Natural killer cell treated with Interleukin-12 subunit alpha and Interleukin-12 subunit beta and Interleukin-15 and Interleukin-18, amount 100 ng/mL, for 72 hours (primary cell): ENCODE data around the gene DCLK2. TPM values are rescaled to one million over a fixed set of nuclear protein-coding genes. Genes with fewer than 3 reads are reported as not detected.

Experiments
- ATAC-seq, 2 donors: fragments of 150-1000 bp; cut with Tn5 transposase in 1 of 2; sonication (Bioruptor Pico), chemical (Tn5 transposase) in 1 of 2; 2 replicates each; pipeline ENCODE4 v1.10.0; 2021
- DNase-seq: peaks from one replicate; pipeline ENCODE4 v3.0.0; 2022; ENCODE audit warnings: low spot score
- H3K27ac Mint-ChIP-seq, 2 donors: 1 replicate in 1 of 2; 2 replicates in 1 of 2; pipeline ENCODE4 v1.8.0; 2022; ENCODE audit warnings: mixed read lengths in 2 of 2, mild to moderate bottlenecking in 1 of 2, moderate library complexity in 1 of 2
- H3K27me3 Mint-ChIP-seq, 2 donors: 1 replicate in 1 of 2; 2 replicates in 1 of 2; pipeline ENCODE4 v1.8.0; 2022; ENCODE audit warnings: mixed read lengths in 2 of 2
- H3K36me3 Mint-ChIP-seq: one replicate; pipeline ENCODE4 v1.8.0; 2022; ENCODE audit warnings: mixed read lengths
- H3K4me1 Mint-ChIP-seq, 2 donors: 1 replicate in 1 of 2; 2 replicates in 1 of 2; pipeline ENCODE4 v1.8.0; 2022; ENCODE audit warnings: low read depth in 2 of 2, mixed read lengths in 2 of 2, mild to moderate bottlenecking in 1 of 2
- H3K4me3 Mint-ChIP-seq: one replicate; pipeline ENCODE4 v1.8.0; 2022; ENCODE audit warnings: mixed read lengths
- H3K9me3 Mint-ChIP-seq: 2 replicates; pipeline ENCODE4 v1.8.0; 2022; ENCODE audit warnings: mixed read lengths
- total RNA-seq, 2 donors: library from RNA; stranded (reverse); gene quantifications; one replicate each; pipeline ENCODE4 v1.2.3, GENCODE V29; 2022

Gene DCLK2
- total RNA-seq = under 1 TPM in 1 of 2 donors, not detected in 1; 0.08 TPM

DNA sequence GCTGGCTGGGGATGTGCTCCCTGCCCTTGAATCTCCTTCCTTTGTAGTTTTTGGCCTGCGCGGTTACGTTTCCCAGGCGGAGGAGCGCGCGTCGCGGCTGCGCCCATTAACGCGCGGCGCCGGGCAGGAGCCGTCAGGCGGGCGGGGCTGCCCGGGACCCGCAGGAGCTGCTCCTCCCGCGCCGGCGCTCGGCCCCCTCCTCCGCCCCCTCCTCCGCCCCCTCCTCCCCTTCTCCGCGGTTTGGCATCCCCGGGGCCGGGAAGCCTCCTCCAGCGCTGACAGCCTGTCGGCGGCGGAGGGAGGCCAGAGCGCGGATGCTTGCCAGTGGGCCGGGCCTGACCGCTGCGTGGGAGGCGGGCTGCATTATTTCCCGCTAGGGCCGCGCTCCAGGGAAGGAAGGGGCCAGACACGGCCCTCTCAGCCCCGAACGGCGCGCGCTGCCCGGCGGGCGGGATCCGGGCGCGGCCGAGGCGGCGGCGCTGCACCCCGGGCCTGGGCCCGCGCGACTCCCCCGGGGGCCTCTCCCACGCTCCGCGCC, at the start of gene DCLK2:
DCLK2 (plus strand) TSS at position 405 of the 538 bp plus-strand sequence. CDS start 583 bp downstream, outside the sequence.
- DNase-seq = peak; percentile 61
- peaks cover 28 to 48% of the 10 kb centered on the region in 2 donors for H3K27me3 Mint-ChIP-seq

DNA sequence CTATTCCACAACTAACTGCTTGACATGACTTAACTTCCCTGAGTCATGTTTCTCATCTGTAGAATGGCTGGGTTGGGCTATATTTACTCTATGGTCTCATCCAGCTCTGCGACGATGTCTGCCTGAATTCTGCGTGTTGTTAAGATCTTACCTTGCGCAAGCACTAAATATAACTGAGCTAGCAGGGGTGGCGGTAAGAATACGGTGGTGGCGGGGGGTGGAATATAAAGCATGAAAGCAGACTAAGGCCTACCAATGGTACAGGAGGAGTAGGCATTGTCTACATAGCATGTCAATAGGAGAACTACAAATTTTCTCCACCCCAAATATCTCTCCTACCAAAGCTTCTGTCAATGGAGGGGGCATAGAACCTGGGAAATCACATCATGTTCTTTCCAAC, 45.7 kb upstream of the DCLK2 start:
- Mint-ChIP-seq H3K27ac (no peak overlapping the region), H3K4me3 (no peak overlapping the region), H3K27me3 (peaks cover 3 to 18% of the 10 kb centered on the region in 2 donors), H3K9me3 (peaks cover 5% of the 10 kb centered on the region), H3K36me3 (no peaks in the 10 kb centered on the region), H3K4me1 (no peaks in the 10 kb centered on the region)
- DNase-seq (no peak), ATAC-seq (no peak)

More for the DNA sequence above, at the start of gene DCLK2:
- Mint-ChIP-seq H3K4me1 (no peaks in the 10 kb centered on the region), H3K27ac (no peak within 1 kb of the TSS), H3K36me3 (peaks cover 9% of the 10 kb centered on the region), H3K4me3 (peak within 1 kb of the TSS; percentile 36), H3K9me3 (peaks cover 3% of the 10 kb centered on the region)
- ATAC-seq = peak; percentile 15 to 65

DNA sequence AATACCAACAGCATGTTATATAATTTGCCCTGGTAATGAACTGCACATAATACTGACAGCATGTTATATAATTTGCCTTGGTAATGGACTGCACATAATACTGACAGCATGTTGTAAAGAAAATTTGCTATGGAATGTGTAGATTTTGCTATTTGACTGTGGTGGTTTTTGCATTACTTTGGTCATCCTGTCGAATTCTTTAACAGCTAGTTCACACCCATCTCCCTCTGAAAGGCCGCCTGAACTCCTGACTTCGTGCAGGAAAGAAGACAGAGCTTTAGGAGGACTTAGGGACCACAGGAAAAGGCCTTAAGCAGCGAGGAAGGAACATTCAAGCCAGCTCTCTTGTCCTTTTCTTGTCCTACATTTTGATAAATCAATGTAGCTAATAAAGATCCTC, 45.2 kb upstream of the DCLK2 start:
- H3K27me3 Mint-ChIP-seq = peaks cover 3 to 18% of the 10 kb centered on the region in 2 donors
- H3K9me3 Mint-ChIP-seq = peaks cover 5% of the 10 kb centered on the region
- H3K4me1 Mint-ChIP-seq = no peaks in the 10 kb centered on the region
- no peak overlapping the region for H3K4me3 Mint-ChIP-seq
- ATAC-seq (no peak), DNase-seq (no peak)
- no peaks in the 10 kb centered on the region for H3K36me3 Mint-ChIP-seq
- no peak overlapping the region for H3K27ac Mint-ChIP-seq

DNA sequence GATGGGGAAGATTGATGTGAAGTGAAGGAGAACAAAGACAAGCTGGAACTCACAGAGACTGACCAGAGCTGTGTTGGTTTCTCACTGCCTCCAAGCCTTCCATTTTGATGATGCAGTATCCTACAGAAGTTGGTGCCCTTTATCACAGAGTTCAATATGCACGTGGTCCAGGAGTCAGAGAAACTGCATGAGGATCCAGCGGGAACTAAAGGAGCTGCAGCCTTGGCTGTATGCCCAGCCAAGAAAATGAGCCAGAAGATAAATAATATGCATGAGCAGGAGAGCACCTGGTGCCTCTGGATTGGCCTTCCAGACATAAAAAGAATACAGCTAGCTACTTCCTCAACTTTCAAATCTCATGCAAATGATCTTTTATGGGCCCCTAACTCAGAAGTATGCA, 44.3 kb upstream of the DCLK2 start:
- Mint-ChIP-seq H3K4me3 (no peak overlapping the region), H3K27me3 (peaks cover 3 to 18% of the 10 kb centered on the region in 2 donors), H3K4me1 (no peaks in the 10 kb centered on the region), H3K27ac (no peak overlapping the region), H3K9me3 (peaks cover 5% of the 10 kb centered on the region), H3K36me3 (no peaks in the 10 kb centered on the region)
- DNase-seq (no peak), ATAC-seq (no peak)

DNA sequence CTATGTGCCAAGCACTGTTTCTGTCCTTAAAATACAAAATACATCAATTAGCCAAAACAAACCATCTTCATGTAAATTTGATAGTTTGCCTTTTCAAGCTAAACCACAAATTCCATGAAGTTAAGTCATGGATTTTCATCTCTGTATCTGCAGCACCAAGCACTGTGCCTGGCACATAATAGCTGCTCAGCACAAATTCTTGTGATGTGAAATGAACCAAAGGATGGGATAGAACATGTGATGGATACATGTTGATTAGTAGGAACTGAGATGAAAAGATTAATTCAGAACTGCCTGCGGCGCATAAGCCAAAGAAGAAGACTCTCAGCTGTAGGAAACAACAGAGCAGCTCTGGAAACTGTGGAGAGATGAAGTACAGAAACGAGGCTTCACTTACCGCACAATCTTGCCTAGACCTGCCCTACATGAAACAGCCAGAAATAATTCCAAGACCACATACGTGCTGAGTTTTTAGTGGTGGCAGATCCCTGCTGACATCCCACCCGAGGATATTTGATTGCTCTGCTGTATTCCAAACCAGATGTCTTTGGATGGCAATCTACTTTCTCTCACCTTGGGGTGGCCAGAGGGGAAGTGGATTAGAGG, 40.9 kb upstream of the DCLK2 start:
- Mint-ChIP-seq H3K27me3 (peaks cover 7 to 28% of the 10 kb centered on the region in 2 donors), H3K4me1 (no peaks in the 10 kb centered on the region), H3K27ac (no peak overlapping the region), H3K4me3 (no peak overlapping the region), H3K9me3 (peaks cover 7% of the 10 kb centered on the region), H3K36me3 (no peaks in the 10 kb centered on the region)
- DNase-seq (no peak), ATAC-seq (no peak)

DNA sequence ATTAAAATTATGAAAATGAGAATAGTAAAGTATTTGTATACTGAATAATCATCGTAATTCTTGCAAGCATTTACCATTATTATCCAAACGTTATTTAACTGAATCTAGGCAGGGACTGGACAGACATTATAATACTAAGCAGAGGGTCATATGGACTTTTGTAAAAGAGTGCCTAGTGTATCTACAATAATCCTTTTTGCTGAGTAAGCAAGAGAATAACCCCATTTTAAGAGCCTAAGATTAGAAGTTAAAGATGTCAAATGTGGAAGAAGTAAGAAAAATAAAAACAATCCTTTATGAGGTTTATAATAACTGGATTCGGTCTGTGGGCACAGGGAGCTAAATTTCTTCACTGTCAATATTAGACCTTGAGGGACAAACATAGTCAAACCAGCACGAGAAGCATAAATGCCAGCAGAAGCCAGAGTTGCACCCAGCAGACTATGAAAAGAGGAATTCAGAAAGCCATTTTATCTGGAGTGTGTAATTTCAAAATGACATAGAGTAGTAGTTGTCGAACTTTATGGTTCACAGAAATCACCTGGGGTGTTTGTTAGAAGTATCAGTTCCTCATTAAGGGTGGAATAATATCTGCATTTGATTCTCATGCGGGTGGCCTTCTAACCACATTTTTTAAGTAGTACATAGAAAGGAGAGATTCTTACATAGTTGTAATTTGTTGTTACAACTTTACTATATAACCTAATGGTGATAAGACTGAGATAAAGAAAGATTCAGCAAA, 39.7 kb upstream of the DCLK2 start:
- ATAC-seq = no peak
- Mint-ChIP-seq H3K27ac (no peak overlapping the region), H3K27me3 (peaks cover 4 to 25% of the 10 kb centered on the region in 2 donors), H3K4me3 (no peak overlapping the region), H3K36me3 (no peaks in the 10 kb centered on the region), H3K4me1 (no peaks in the 10 kb centered on the region), H3K9me3 (peaks cover 2% of the 10 kb centered on the region)
- no peak for DNase-seq

DNA sequence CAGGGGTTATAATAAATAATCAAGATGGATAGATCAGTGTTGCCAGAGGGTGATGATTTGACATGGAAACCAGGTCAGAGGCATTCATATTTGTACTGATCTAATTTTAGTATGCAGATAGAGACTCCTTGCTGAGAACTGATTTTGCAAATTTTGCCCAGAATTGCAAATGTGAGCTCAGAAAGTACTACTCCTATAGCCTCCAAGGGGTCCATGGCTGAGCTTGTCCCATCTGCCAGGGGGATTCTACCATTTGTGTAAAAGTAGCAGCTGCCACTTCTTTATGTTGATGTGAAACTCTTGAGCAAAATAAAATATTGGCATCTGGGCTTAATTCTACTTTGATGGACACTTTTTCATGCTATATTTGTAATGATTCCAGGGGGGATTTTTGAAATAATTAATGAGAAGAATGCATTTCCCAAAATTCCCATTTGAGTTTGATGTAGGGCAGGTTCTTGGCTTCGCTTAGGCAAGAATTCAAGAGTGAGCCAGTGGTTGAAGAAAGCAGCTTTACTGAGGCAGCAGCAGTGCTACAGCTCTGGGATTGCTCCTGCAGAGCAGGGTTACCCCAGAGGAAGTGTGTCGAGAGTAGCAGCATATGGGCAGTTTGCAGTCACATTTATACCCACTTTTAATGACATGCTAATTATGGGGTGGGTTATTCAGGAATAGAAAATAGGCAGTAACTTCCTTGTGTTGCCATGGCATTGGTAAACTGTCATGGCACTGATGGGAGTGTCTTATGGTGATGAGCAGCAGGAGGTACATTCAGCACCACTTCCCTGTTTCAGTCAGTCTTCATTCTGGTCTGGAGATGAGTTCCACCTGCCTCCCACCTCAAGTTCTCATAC, 38.7 kb upstream of the DCLK2 start:
- ATAC-seq (no peak), DNase-seq (no peak)
- H3K27me3 Mint-ChIP-seq = peaks cover 4 to 21% of the 10 kb centered on the region in 2 donors
- no peak overlapping the region for H3K27ac Mint-ChIP-seq
- H3K36me3 Mint-ChIP-seq = no peaks in the 10 kb centered on the region
- peaks cover 2% of the 10 kb centered on the region for H3K9me3 Mint-ChIP-seq
- H3K4me1 Mint-ChIP-seq = no peaks in the 10 kb centered on the region
- no peak overlapping the region for H3K4me3 Mint-ChIP-seq

DNA sequence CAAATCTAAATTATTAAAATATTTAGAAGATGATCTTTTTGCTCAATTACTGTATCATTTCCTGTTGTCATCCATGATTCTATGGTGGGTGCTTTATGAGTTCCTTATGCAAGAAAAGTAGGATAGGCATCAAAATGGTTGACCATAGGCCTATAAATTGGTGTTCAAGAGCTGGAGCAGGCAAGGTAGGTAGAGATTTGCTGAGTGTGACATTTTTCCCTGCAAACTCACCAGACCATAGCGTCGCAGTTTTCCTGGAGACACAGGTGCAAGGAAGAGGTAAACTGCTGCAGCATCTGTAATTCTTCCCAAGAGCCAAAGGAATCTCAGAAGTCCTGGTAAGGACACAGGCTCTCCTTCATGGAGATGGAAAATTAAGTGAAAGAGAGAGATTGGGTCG, 33.7 kb upstream of the DCLK2 start:
- Mint-ChIP-seq H3K36me3 (no peaks in the 10 kb centered on the region), H3K4me3 (no peak overlapping the region), H3K4me1 (no peaks in the 10 kb centered on the region), H3K9me3 (peaks cover 2% of the 10 kb centered on the region), H3K27me3 (peaks cover 6 to 10% of the 10 kb centered on the region in 2 donors), H3K27ac (no peak overlapping the region)
- ATAC-seq = no peak
- DNase-seq = no peak

GRCh38 chr4:150045410-150045809, 32.8 kb upstream of the DCLK2 start:
- no peaks in the 10 kb centered on the region for H3K9me3 Mint-ChIP-seq
- no peaks in the 10 kb centered on the region for H3K36me3 Mint-ChIP-seq
- DNase-seq = no peak
- ATAC-seq = no peak
- H3K4me1 Mint-ChIP-seq = no peaks in the 10 kb centered on the region
- peaks cover 5 to 6% of the 10 kb centered on the region in 2 donors for H3K27me3 Mint-ChIP-seq
- H3K27ac Mint-ChIP-seq = no peak overlapping the region
- H3K4me3 Mint-ChIP-seq = no peak overlapping the region

GRCh38 chr4:150046728-150047217, 31.5 kb upstream of the DCLK2 start:
- Mint-ChIP-seq H3K27ac (no peak overlapping the region), H3K36me3 (no peaks in the 10 kb centered on the region), H3K4me3 (no peak overlapping the region), H3K9me3 (no peaks in the 10 kb centered on the region), H3K4me1 (no peaks in the 10 kb centered on the region), H3K27me3 (peaks cover 0 to 5% of the 10 kb centered on the region in 2 donors)
- no peak for ATAC-seq
- DNase-seq = no peak

GRCh38 chr4:150047546-150047945, 30.7 kb upstream of the DCLK2 start:
- H3K27ac Mint-ChIP-seq = no peak overlapping the region
- ATAC-seq = no peak
- no peaks in the 10 kb centered on the region for H3K36me3 Mint-ChIP-seq
- no peak overlapping the region for H3K4me3 Mint-ChIP-seq
- no peak for DNase-seq
- H3K27me3 Mint-ChIP-seq = peaks cover 0 to 2% of the 10 kb centered on the region in 2 donors
- no peaks in the 10 kb centered on the region for H3K4me1 Mint-ChIP-seq
- H3K9me3 Mint-ChIP-seq = no peaks in the 10 kb centered on the region

GRCh38 chr4:150049682-150050081, 28.6 kb upstream of the DCLK2 start:
- no peak overlapping the region for H3K4me3 Mint-ChIP-seq
- peaks cover 2 to 5% of the 10 kb centered on the region in 2 donors for H3K27me3 Mint-ChIP-seq
- no peaks in the 10 kb centered on the region for H3K4me1 Mint-ChIP-seq
- ATAC-seq (no peak), DNase-seq (no peak)
- H3K9me3 Mint-ChIP-seq = no peaks in the 10 kb centered on the region
- no peaks in the 10 kb centered on the region for H3K36me3 Mint-ChIP-seq
- no peak overlapping the region for H3K27ac Mint-ChIP-seq

- Mint-ChIP-seq H3K27ac (no peak overlapping the region), H3K36me3 (no peaks in the 10 kb centered on the region), H3K9me3 (no peaks in the 10 kb centered on the region), H3K4me1 (no peaks in the 10 kb centered on the region), H3K4me3 (no peak overlapping the region), H3K27me3 (peaks cover 2 to 6% of the 10 kb centered on the region in 2 donors)
- no peak for ATAC-seq
- no peak for DNase-seq
Observed at GRCh38 chr4:150050566-150050965, 27.7 kb upstream of the DCLK2 start.
